Mammary epithelial cell (primary cell): ENCODE results near the gene UBXN2A.

Experiments used
- CTCF ChIP-seq, 2 donors: IDR thresholded peaks in 1 of 2; conservative IDR thresholded peaks in 1 of 2; 2 replicates each; pipeline ENCODE4 v1.5.1; 2011 to 2012; ENCODE audit warnings: inconsistent platforms in 2 of 2, low read length in 2 of 2, mild to moderate bottlenecking in 2 of 2, control low read depth in 1 of 2, low read depth in 1 of 2; ENCODE audit not compliant: insufficient read depth in 1 of 2; ENCODE audit errors: extremely low read depth in 1 of 2
- EZH2 ChIP-seq: IDR thresholded peaks from 2 replicates; pipeline ENCODE4 v1.6.1; 2012; ENCODE audit warnings: low read length, inconsistent platforms, borderline replicate concordance

- TF ChIP-seq CTCF (conservative IDR thresholded peaks at IDR 0.05 in 1 of 2, IDR thresholded peaks at IDR 0.05 in 1 of 2; ENCODE audit: extremely low read depth in 1 of 2, insufficient read depth in 1 of 2, low read depth in 1 of 2, low read length in 2 of 2): no peak
- no peak for TF ChIP-seq EZH2
Observed at GRCh38 chr2:23900541-23901322, 39.5 kb upstream of the UBXN2A start.
